H1 (cell line): ENCODE data around the gene BBS7. TPM values are rescaled to one million over a fixed set of nuclear protein-coding genes. Genes with fewer than 3 reads are reported as not detected.

ENCODE experiments used
- CTCF ChIA-PET: fragments of 300-600 bp; sonication (Branson Sonifier 250); formaldehyde crosslinking; loops from one replicate; lab custom pipeline; 2021; ENCODE audit not compliant: partially characterized antibody; lab: Charles Lee
- POLR2A ChIA-PET: fragments of 300-600 bp; sonication (Branson Sonifier 250); formaldehyde crosslinking; loops from one replicate; lab custom pipeline; 2021; ENCODE audit warnings: inconsistent platforms; ENCODE audit not compliant: partially characterized antibody; lab: Charles Lee
- DNase-seq, 2 experiments: peaks; one replicate each; pipeline versions ENCODE4 v3.0.0 to v3.0.0-alpha.2; 2010 to 2022; ENCODE audit warnings: low spot score in 2 of 2, low read depth in 1 of 2, mixed read lengths in 1 of 2
- FAIRE-seq: peaks from 2 replicates; lab custom pipeline; 2011; peaks lifted over from hg19 to GRCh38; lab: Jason Lieb, UNC
- H2AFZ ChIP-seq: 2 replicates; pipeline ENCODE4 v1.8.1; 2012; ENCODE audit warnings: low read length, inconsistent platforms
- H2AK5ac ChIP-seq: 2 replicates; pipeline ENCODE4 v1.6.1; 2013; ENCODE audit warnings: low read depth, low read length
- H2BK120ac ChIP-seq: replicated peaks from 2 replicates; pipeline ENCODE3; 2013; ENCODE audit warnings: low read depth, low read length, inconsistent platforms
- H2BK12ac ChIP-seq: 2 replicates; pipeline ENCODE4 v1.6.1; 2013; ENCODE audit warnings: low read depth, low read length
- H2BK15ac ChIP-seq: 2 replicates; pipeline ENCODE4 v1.6.1; 2013; ENCODE audit warnings: low read length
- H2BK20ac ChIP-seq: 2 replicates; pipeline ENCODE4 v1.6.1; 2013; ENCODE audit warnings: low read length
- H2BK5ac ChIP-seq: 2 replicates; pipeline ENCODE4 v1.6.1; 2013; ENCODE audit warnings: low read depth, low read length
- H3K14ac ChIP-seq: 2 replicates; pipeline ENCODE4 v1.6.1; 2013; ENCODE audit warnings: inconsistent platforms; ENCODE audit not compliant: insufficient read length
- H3K18ac ChIP-seq: 2 replicates; pipeline ENCODE4 v1.6.1; 2013; ENCODE audit warnings: low read length; ENCODE audit errors: extremely low read depth
- H3K23ac ChIP-seq: 2 replicates; pipeline ENCODE4 v1.6.1; 2013; ENCODE audit warnings: inconsistent platforms; ENCODE audit not compliant: insufficient read length
- H3K23me2 ChIP-seq: 2 replicates; pipeline ENCODE4 v1.6.1; 2013; ENCODE audit warnings: low read depth, low read length
- H3K27ac ChIP-seq: 2 replicates; pipeline ENCODE4 v1.6.1; 2011; ENCODE audit warnings: low read depth, low read length, inconsistent platforms
- H3K27me3 ChIP-seq, 4 experiments: replicated peaks in 1 of 4; 1 replicate in 1 of 4; 2 replicates in 3 of 4; pipeline versions ENCODE4 v1.6.1 to v1.8.1; 2011 to 2013; ENCODE audit warnings: low read length in 3 of 4, mild to moderate bottlenecking in 3 of 4, inconsistent platforms in 2 of 4, mixed read lengths in 2 of 4, moderate library complexity in 1 of 4; ENCODE audit not compliant: control insufficient read depth in 3 of 4, insufficient read depth in 3 of 4; ENCODE audit errors: extremely low read depth in 1 of 4
- H3K36me3 ChIP-seq, 4 experiments: 2 replicates each; pipeline versions ENCODE4 v1.6.1 to v1.8.1; 2011 to 2013; ENCODE audit warnings: mild to moderate bottlenecking in 4 of 4, low read length in 3 of 4, moderate library complexity in 2 of 4, control low read depth in 1 of 4, inconsistent platforms in 1 of 4; ENCODE audit not compliant: insufficient read depth in 4 of 4, control insufficient read depth in 2 of 4
- H3K4ac ChIP-seq: replicated peaks from 2 replicates; pipeline ENCODE3; 2013; ENCODE audit warnings: low read length, low read depth, mixed read lengths, inconsistent platforms; ENCODE audit not compliant: insufficient read length
- H3K4me1 ChIP-seq, 4 experiments: replicated peaks in 1 of 4; 1 replicate in 1 of 4; 2 replicates in 3 of 4; pipeline versions ENCODE4 v1.6.1 to v1.8.1; 2011 to 2013; ENCODE audit warnings: low read length in 3 of 4, inconsistent platforms in 2 of 4, mixed read lengths in 1 of 4; ENCODE audit not compliant: insufficient read depth in 4 of 4, control insufficient read depth in 3 of 4
- H3K4me2 ChIP-seq, 2 experiments: 2 replicates each; pipeline versions ENCODE4 v1.6.1 to v1.8.1; 2011 to 2013; ENCODE audit warnings: low read depth in 2 of 2, low read length in 2 of 2, control low read depth in 1 of 2, inconsistent platforms in 1 of 2, mild to moderate bottlenecking in 1 of 2; ENCODE audit not compliant: insufficient read depth in 1 of 2
- H3K4me3 ChIP-seq, 4 experiments: fragments of 200-600, 300-600 bp in 1 of 4; sonication (generic), shearing (Covaris generic), sonication (Bioruptor Twin) in 1 of 4; 2 replicates each; pipeline versions ENCODE4 v1.5.1 to v1.8.1; 2011 to 2016; ENCODE audit warnings: low read length in 4 of 4, low read depth in 3 of 4, control low read depth in 2 of 4, inconsistent platforms in 2 of 4, mild to moderate bottlenecking in 2 of 4, mixed read lengths in 1 of 4, moderate library complexity in 1 of 4; ENCODE audit not compliant: insufficient read depth in 2 of 4; ENCODE audit errors: extremely low read depth in 1 of 4
- H3K56ac ChIP-seq: replicated peaks from 2 replicates; pipeline ENCODE3; 2013; ENCODE audit warnings: low read depth, mild to moderate bottlenecking, mixed read lengths, low read length, inconsistent platforms; ENCODE audit not compliant: insufficient read length
- H3K79me1 ChIP-seq: 2 replicates; pipeline ENCODE4 v1.6.1; 2013; ENCODE audit warnings: low read depth, low read length, control low read depth
- H3K79me2 ChIP-seq, 2 experiments: 2 replicates each; pipeline versions ENCODE4 v1.6.1 to v1.8.1; 2012 to 2013; ENCODE audit warnings: low read length in 2 of 2, mild to moderate bottlenecking in 2 of 2, inconsistent platforms in 1 of 2; ENCODE audit not compliant: insufficient read depth in 2 of 2, control insufficient read depth in 1 of 2
- H3K9ac ChIP-seq, 4 experiments: replicated peaks in 1 of 4; 1 replicate in 1 of 4; 2 replicates in 3 of 4; pipeline versions ENCODE4 v1.6.1 to v1.8.1; 2011 to 2013; ENCODE audit warnings: low read depth in 3 of 4, low read length in 3 of 4, control low read depth in 2 of 4, mild to moderate bottlenecking in 2 of 4, moderate library complexity in 2 of 4, inconsistent platforms in 1 of 4; ENCODE audit errors: extremely low read depth in 1 of 4
- H3K9me3 ChIP-seq, 2 experiments: 2 replicates each; pipeline versions ENCODE4 v1.6.1 to v1.8.1; 2012 to 2013; ENCODE audit warnings: mild to moderate bottlenecking in 2 of 2, moderate library complexity in 2 of 2, control low read depth in 1 of 2, inconsistent platforms in 1 of 2, low read depth in 1 of 2, low read length in 1 of 2, mixed read lengths in 1 of 2; ENCODE audit not compliant: insufficient read depth in 2 of 2
- H4K20me1 ChIP-seq, 2 experiments: replicated peaks in 1 of 2; 2 replicates each; pipeline versions ENCODE3 to v1.8.1; 2011 to 2013; ENCODE audit warnings: inconsistent platforms in 2 of 2, low read length in 2 of 2, mild to moderate bottlenecking in 1 of 2; ENCODE audit not compliant: insufficient read depth in 2 of 2, control insufficient read depth in 1 of 2
- H4K5ac ChIP-seq: 2 replicates; pipeline ENCODE4 v1.6.1; 2013; ENCODE audit warnings: low read length, low read depth, mixed read lengths, inconsistent platforms; ENCODE audit not compliant: insufficient read length
- H4K8ac ChIP-seq: 2 replicates; pipeline ENCODE4 v1.8.0; 2013; ENCODE audit warnings: mild to moderate bottlenecking, moderate library complexity, low read length, inconsistent platforms; ENCODE audit not compliant: insufficient read depth; ENCODE audit errors: extremely low read depth
- H4K91ac ChIP-seq: replicated peaks from 2 replicates; pipeline ENCODE3; 2013; ENCODE audit warnings: low read length, mixed read lengths, inconsistent platforms; ENCODE audit not compliant: insufficient read length
- ASH2L ChIP-seq: fragments of 200-600, 300-600 bp; sonication (generic); IDR thresholded peaks from one replicate; pipeline ENCODE4 v1.7.1; 2017; ENCODE audit warnings: low read length
- CEBPB ChIP-seq: IDR thresholded peaks from 2 replicates; pipeline ENCODE4 v1.6.1; 2012; ENCODE audit warnings: low read depth, low read length
- CHD2 ChIP-seq: IDR thresholded peaks from 2 replicates; pipeline ENCODE4 v1.6.1; 2012; ENCODE audit warnings: low read length, improper control_type of control experiment
- CTCF ChIP-seq, 3 experiments: IDR thresholded peaks; 1 replicate in 2 of 3; 2 replicates in 1 of 3; pipeline versions ENCODE4 v1.5.1 to v1.6.1; 2011; ENCODE audit warnings: low read length in 3 of 3, mild to moderate bottlenecking in 3 of 3, inconsistent platforms in 2 of 3, low read depth in 1 of 3, moderate library complexity in 1 of 3; ENCODE audit not compliant: insufficient read depth in 1 of 3; ENCODE audit errors: control extremely low read depth in 1 of 3
- JUND ChIP-seq: IDR thresholded peaks from 2 replicates; pipeline ENCODE4 v1.6.1; 2011; ENCODE audit warnings: mild to moderate bottlenecking, improper control_type of control experiment, low read length
- POLR2AphosphoS5 ChIP-seq: IDR thresholded peaks from 2 replicates; pipeline ENCODE4 v1.6.1; 2011; ENCODE audit warnings: low read depth, low read length
- SIX5 ChIP-seq: IDR thresholded peaks from 2 replicates; pipeline ENCODE4 v1.6.1; 2011; ENCODE audit warnings: mild to moderate bottlenecking, low read depth, low read length
- USF2 ChIP-seq: IDR thresholded peaks from 2 replicates; pipeline ENCODE4 v1.6.1; 2011; ENCODE audit warnings: low read length, improper control_type of control experiment
- WGBS, 2 experiments: shearing (Covaris generic) in 1 of 2; methylation state at CpG; one replicate each; pipeline versions ENCODE4 v1.1.6 to v1.1.7; 2013 to 2015; ENCODE audit warnings: low lambda C conversion rate in 2 of 2, mixed read lengths in 2 of 2, inconsistent platforms in 1 of 2, low coverage in 1 of 2, missing lambda C conversion rate in 1 of 2; ENCODE audit not compliant: insufficient replicate concordance in 2 of 2, insufficient coverage in 1 of 2, insufficient read length in 1 of 2; ENCODE audit errors: extremely low coverage in 1 of 2, missing lambda C conversion rate in 1 of 2; 5-methylcytosine and 5-hydroxymethylcytosine counted together
- polyA plus RNA-seq, 7 experiments: library from polyadenylated mRNA; depleted of rRNA in 3 of 7; stranded (reverse) in 5 of 7; unstranded in 2 of 7; fragments of >200 nt in 5 of 7; fragments of 200-250 nt in 2 of 7; gene quantifications; 1 replicate in 5 of 7; 2 replicates in 1 of 7; 4 replicates in 1 of 7; pipeline versions ENCODE4 v1.2.1 to v1.2.3, GENCODE V29; 2011 to 2013; ENCODE audit warnings: missing spikeins in 2 of 7, mixed read lengths in 2 of 7
- total RNA-seq: library from RNA; stranded (reverse); fragmentation: NEBNext Ultra II Directional; extraction: Animal tissue kit (Norgen Biotek cat#: 25700); gene quantifications from 2 replicates; pipeline ENCODE4 v1.2.1, GENCODE V29; 2021

Gene BBS7
- total and polyA plus RNA-seq, 2 of the 8 experiments (the other 6 are each of a cell fraction or from before 2014, with no cell fraction given): 16.6 to 21.5 TPM

GRCh38 chr4:121888134-121888533 lies 17.9 kb upstream of the BBS7 start:
- Histone ChIP-seq H3K23ac (no peak overlapping the region), H4K20me1 (no peaks in the 10 kb centered on the region), H4K5ac (no peak overlapping the region), H4K8ac (no peak overlapping the region), H3K14ac (no peak overlapping the region), H2BK120ac (no peak overlapping the region), H3K79me2 (no peaks in the 10 kb centered on the region), H3K9ac (no peak overlapping the region), H3K4me1 (no peaks in the 10 kb centered on the region), H2BK20ac (no peak overlapping the region), H3K18ac (no peak overlapping the region), H3K9me3 (no peaks in the 10 kb centered on the region), H2BK12ac (no peak overlapping the region)
- FAIRE-seq: no peak
- TF ChIP-seq CHD2 (no peak), USF2 (no peak), CTCF (IDR thresholded peaks at IDR 0.05; ENCODE audit: control extremely low read depth in 1 of 3, insufficient read depth in 1 of 3, low read depth in 1 of 3, low read length in 3 of 3) (no peak), POLR2AphosphoS5 (no peak), SIX5 (no peak), JUND (no peak), CEBPB (no peak), ASH2L (no peak)
- TF ChIP-seq, all 59 proteins: peak for 0
- 95% methylated on average over 1 of the region's 1 CpG; no CpG with 5 or more reads in 1 of the 2 experiments for WGBS, 2 experiments
- Histone ChIP-seq H3K4ac (no peak overlapping the region), H3K27me3 (no peaks in the 10 kb centered on the region), H3K56ac (no peak overlapping the region), H2BK5ac (no peak overlapping the region), H3K4me3 (no peak overlapping the region), H3K23me2 (no peaks in the 10 kb centered on the region), H2AK5ac (no peak overlapping the region), H2BK15ac (no peak overlapping the region), H2AFZ (no peak overlapping the region), H3K4me2 (no peak overlapping the region), H3K36me3 (no peaks in the 10 kb centered on the region), H3K27ac (no peak overlapping the region), H4K91ac (no peak overlapping the region), H3K79me1 (no peaks in the 10 kb centered on the region)
- DNase-seq: no peak
- ChIA-PET CTCF (interaction anchor here (0.8 to 1.5 kb wide), 2 partner anchors 13 to 27 kb away, joined by 3 to 8 read pairs; no protein-coding TSS in a partner anchor), POLR2A (no interaction called here)
